Measurements from ENCODE around the gene POLRMT. TPM values are rescaled to one million over a fixed set of nuclear protein-coding genes. Genes with fewer than 3 reads are reported as not detected.

POLRMT gene
- total RNA-seq, 2 donors from 2014 or later, result 34.7 to 106 TPM

DNA sequence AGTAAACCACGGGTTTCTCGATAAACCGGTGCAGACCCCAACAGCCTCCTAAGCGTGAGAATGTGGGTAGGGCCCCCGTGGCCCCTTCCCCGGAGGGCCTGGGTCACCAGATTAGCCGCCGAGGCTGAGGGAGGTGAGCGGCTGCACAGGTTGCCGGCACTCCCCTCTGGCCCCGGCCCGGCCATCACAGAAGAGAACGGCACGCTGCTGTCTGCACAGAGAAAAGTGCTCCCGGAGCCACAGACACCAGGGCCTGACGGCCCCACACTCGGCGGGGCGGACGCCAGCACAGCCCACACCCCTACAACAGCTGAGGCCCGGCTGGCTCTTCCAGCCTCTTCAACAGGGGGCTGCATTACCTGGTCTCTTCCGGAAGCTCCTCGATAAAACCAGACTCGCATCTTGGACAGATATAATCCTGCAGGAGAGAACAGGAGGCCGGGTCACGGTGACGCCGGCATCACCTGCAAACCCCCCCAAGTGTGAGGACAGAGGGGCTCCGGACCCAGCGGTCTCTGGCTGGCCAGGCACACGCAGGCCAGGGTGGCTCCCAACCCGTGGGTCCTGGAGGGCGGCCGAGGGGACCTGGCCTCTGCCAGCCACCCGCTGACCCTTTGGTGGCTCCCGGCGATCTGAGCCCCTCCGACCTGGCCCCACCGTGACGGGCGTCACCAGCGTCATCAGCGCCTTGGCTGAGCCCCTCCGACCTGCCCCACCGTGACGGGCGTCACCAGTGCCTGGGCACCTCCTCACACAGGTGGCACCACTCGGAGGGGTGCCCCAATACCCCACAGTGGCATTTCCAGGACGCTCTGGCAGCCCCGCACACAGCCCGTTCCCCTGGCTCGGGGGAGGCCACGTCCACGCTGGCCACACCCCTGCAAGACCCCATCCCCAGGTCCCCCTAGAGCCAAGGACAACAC is 19.4 kb upstream of the POLRMT start:
- no peak overlapping the region for H3K4me3 ChIP-seq
- DNase-seq (ENCODE audit: low spot score), result no peak
- peaks cover 0 to 6% of the 10 kb centered on the region in 2 donors for H3K36me3 ChIP-seq
- WGBS, result 88% methylated on average over 53 of the region's 54 CpGs
- no peaks in the 10 kb centered on the region for H3K27me3 ChIP-seq (replicated peaks; ENCODE audit: insufficient read depth)
- H3K9me3 ChIP-seq, result no peaks in the 10 kb centered on the region
- intact Hi-C loops (cut with DNase I), result no loop called here
- H3K4me1 ChIP-seq (replicated peaks), result no peaks in the 10 kb centered on the region
- TF ChIP-seq, protein P1, sequence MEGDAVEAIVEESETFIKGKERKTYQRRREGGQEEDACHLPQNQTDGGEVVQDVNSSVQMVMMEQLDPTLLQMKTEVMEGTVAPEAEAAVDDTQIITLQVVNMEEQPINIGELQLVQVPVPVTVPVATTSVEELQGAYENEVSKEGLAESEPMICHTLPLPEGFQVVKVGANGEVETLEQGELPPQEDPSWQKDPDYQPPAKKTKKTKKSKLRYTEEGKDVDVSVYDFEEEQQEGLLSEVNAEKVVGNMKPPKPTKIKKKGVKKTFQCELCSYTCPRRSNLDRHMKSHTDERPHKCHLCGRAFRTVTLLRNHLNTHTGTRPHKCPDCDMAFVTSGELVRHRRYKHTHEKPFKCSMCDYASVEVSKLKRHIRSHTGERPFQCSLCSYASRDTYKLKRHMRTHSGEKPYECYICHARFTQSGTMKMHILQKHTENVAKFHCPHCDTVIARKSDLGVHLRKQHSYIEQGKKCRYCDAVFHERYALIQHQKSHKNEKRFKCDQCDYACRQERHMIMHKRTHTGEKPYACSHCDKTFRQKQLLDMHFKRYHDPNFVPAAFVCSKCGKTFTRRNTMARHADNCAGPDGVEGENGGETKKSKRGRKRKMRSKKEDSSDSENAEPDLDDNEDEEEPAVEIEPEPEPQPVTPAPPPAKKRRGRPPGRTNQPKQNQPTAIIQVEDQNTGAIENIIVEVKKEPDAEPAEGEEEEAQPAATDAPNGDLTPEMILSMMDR (IDR thresholded peaks at IDR 0.05), result no peak
- TF ChIP-seq POLR2A (IDR thresholded peaks at IDR 0.05), result no peak
- no peak for TF ChIP-seq POLR2AphosphoS5 (IDR thresholded peaks at IDR 0.05)
- H3K27ac ChIP-seq, result no peak overlapping the region

- no peaks in the 10 kb centered on the region for H3K27me3 ChIP-seq (replicated peaks; ENCODE audit: insufficient read depth)
- H3K4me1 ChIP-seq (replicated peaks), result no peaks in the 10 kb centered on the region
- no peak overlapping the region for H3K4me3 ChIP-seq
- peaks cover 0 to 6% of the 10 kb centered on the region in 2 donors for H3K36me3 ChIP-seq
- no peak overlapping the region for H3K27ac ChIP-seq
- DNase-seq (ENCODE audit: low spot score), result no peak
- H3K9me3 ChIP-seq, result no peaks in the 10 kb centered on the region
- intact Hi-C loops (cut with DNase I), result no loop called here
- TF ChIP-seq, protein P1 (IDR thresholded peaks at IDR 0.05), result no peak
- TF ChIP-seq POLR2A (IDR thresholded peaks at IDR 0.05) (no peak), POLR2AphosphoS5 (IDR thresholded peaks at IDR 0.05) (no peak)
- WGBS, result 85% methylated on average over 24 of the region's 24 CpGs
Measured at GRCh38 chr19:651991-652390, 18.7 kb upstream of the POLRMT start.

- intact Hi-C loops (cut with DNase I), result no loop called here
- Histone ChIP-seq H3K4me3 (no peak overlapping the region), H3K27me3 (replicated peaks; ENCODE audit: insufficient read depth) (no peaks in the 10 kb centered on the region), H3K27ac (no peak overlapping the region), H3K36me3 (peaks cover 0 to 6% of the 10 kb centered on the region in 2 donors), H3K4me1 (replicated peaks) (no peaks in the 10 kb centered on the region), H3K9me3 (no peaks in the 10 kb centered on the region)
- TF ChIP-seq, protein P1 (IDR thresholded peaks at IDR 0.05), result no peak
- no peak for TF ChIP-seq POLR2AphosphoS5 (IDR thresholded peaks at IDR 0.05)
- TF ChIP-seq POLR2A (IDR thresholded peaks at IDR 0.05), result no peak
- no peak for DNase-seq (ENCODE audit: low spot score)
- WGBS, result 95% methylated on average over 58 of the region's 58 CpGs
Measured at GRCh38 chr19:651114-651818, 17.9 kb upstream of the POLRMT start.

- H3K36me3 ChIP-seq, result peaks cover 0 to 6% of the 10 kb centered on the region in 2 donors
- TF ChIP-seq, protein P1 (IDR thresholded peaks at IDR 0.05), result no peak
- TF ChIP-seq POLR2A (IDR thresholded peaks at IDR 0.05), result no peak
- TF ChIP-seq POLR2AphosphoS5 (IDR thresholded peaks at IDR 0.05), result no peak
- H3K27me3 ChIP-seq (replicated peaks; ENCODE audit: insufficient read depth), result no peaks in the 10 kb centered on the region
- H3K4me3 ChIP-seq, result no peak overlapping the region
- no peak for DNase-seq (ENCODE audit: low spot score)
- 90% methylated on average over 11 of the region's 11 CpGs for WGBS
- H3K27ac ChIP-seq, result no peak overlapping the region
- intact Hi-C loops (cut with DNase I), result no loop called here
- no peaks in the 10 kb centered on the region for H3K9me3 ChIP-seq
- no peaks in the 10 kb centered on the region for H3K4me1 ChIP-seq (replicated peaks)
Measured at GRCh38 chr19:650121-650520, 16.8 kb upstream of the POLRMT start.

All from prostate gland (tissue), 2 donors.